Stimulated activated CD8-positive, alpha-beta memory T cell treated with anti-CD3 and anti-CD28 coated beads, Interleukin-7, amount 100 ng/mL, for 1 hour (primary cell): ENCODE data around the gene TMEM52.
A peak's percentile ranks its signal among the peaks of the same experiment; 100 is the strongest.

Experiments
- DNase-seq, 2 donors: peaks; one replicate each; pipeline ENCODE4 v3.0.0-alpha.2; 2020; ENCODE audit warnings: low read depth in 2 of 2

TMEM52 gene

GRCh38 chr1:1914971-1915692, 3.9 kb downstream of the TMEM52 start, which contains the start of gene CALML6:
Gene CALML6, plus strand, starts transcription at chr1:1915260. Its CDS starts 21 bp downstream, at chr1:1915281.
- DNase-seq = no peak

GRCh38 chr1:1914101-1914970, 4.7 kb downstream of the TMEM52 start:
- no peak for DNase-seq

DNA sequence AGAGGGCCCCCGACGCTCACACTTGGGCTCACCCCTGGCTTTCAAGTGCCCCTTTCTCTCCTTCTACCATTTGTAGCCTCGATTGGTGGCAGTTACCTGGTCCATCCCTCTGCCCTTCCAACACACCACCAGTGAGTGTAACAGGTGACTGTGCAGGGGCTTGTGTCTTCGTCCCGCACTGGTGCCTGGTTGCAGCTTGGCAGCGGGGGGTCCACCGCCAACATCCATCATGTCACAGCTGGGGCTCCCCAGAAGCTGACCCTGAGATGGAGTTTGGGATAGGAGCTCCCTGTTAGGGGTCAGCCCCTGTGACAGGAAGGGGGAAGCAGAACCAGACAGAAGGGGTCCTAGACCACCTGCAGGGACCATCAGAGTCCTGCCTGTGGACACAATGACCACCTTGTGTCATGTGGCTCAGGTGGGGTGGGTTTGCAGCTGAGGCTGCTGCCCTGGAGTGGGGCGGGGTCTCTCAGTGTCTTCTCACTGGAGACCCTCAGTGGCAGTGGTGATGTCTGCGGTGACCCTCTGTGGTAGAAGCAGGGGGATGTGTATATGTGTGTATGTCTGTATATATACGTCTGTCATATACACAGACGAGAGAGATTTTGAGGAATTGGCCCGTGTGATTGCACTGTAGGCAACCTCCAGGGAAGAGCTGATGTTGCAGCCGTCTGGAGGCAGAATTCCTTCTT, 7.6 kb downstream of the TMEM52 start:
- no peak for DNase-seq

DNA sequence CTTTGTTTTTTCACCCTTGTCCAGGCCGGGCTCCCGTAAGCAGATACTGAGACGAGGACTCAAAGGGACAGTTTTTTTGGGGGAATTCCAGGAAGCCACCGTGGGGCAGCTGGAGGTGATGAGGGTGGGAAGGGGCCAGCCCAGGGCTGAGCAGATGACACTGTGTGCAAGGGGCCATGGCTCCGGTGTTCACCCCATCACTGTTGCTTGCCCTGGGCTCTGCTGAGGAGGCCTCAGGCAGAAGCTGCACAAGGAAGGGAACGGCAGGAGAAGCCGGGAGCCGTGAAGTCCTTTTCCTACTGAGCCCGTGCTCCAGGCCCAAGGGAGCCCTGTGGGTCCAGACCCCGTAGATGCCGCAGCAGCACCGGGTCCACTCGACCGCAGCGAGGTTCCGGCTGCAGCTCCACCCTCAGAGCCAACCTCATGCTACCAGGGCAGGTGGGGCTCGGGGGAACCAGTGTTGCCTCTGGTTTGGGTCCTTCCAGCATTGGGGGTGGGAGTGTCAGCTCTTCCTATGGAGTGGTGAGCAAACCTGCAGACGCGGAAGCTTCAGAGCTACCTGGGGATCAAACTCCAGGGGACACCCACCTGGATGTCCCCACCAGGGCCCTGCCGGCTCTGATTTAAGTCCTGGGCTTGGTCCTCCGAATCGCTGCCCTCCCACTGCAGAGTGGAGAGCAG, 8.3 kb downstream of the TMEM52 start:
- DNase-seq = no peak

GRCh38 chr1:1910033-1910465, 9.0 kb downstream of the TMEM52 start:
- no peak for DNase-seq

GRCh38 chr1:1908506-1908791, 10.6 kb downstream of the TMEM52 start:
- DNase-seq = no peak

- DNase-seq = no peak
Measured at GRCh38 chr1:1907098-1907736, 11.9 kb downstream of the TMEM52 start.

DNA sequence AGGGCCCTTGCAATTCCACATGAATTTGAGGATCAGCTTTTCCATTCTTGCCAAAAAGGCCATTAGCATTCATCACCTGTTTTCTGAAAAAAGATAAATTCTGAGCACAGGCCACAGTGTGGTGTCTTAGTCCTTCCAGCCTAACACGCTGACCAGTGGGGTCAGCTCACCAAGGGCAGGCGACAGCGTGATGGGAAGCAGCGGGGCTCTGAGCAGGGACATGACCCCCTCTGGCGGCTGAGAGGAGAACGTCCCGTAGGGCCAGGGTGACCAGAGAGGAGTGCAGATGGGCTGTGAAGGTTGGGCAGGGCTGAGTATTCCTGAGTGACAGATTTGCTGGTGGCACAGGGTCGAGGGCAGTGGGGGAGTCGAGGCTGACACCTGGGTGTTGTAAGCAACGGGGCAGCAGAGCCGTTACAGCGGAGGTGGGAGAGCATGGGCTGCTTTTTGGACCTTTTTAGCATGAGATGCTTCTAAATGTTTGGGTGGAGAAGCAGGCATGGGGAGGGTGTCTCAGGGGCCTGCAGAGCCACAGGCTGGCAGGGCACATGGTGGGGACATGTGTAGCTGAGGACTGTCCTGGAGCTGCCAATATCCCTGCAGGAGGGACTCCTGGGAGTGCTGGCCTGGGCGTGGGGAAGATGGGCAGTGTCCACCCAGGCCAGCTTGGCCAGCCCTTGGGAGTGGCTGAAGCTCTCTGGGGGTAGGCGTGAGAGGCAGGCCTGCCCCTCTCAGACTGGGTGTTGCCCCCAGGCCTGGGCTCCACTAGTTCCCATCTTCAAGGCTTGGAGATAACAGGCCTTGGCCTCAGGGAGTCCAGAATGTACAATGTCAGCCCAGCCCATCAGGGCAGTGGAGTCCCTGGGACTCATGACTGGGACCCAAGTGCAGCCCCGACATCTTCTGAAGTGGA, 12.6 kb downstream of the TMEM52 start:
- peak in 1 of 2 donors; percentile 36 for DNase-seq

DNA sequence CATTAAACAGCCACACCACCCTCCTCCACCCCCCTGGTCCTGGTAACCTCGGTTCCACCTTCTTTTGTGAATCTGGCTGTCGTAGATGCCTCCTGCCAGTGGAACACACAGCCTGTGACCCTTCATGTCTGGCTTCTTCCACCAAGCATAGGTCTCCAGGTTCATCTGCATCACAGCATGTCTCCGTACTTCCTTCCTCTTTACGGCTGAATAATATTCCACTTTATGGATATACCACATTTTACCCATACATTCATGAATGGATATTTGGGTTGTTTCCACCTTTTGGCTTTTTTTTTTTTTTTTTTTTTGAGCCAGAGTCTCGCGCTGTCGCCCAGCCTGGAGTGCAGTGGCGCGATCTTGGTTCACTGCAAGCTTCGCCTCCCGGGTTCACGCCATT, 15.9 kb downstream of the TMEM52 start:
- DNase-seq = no peak

DNA sequence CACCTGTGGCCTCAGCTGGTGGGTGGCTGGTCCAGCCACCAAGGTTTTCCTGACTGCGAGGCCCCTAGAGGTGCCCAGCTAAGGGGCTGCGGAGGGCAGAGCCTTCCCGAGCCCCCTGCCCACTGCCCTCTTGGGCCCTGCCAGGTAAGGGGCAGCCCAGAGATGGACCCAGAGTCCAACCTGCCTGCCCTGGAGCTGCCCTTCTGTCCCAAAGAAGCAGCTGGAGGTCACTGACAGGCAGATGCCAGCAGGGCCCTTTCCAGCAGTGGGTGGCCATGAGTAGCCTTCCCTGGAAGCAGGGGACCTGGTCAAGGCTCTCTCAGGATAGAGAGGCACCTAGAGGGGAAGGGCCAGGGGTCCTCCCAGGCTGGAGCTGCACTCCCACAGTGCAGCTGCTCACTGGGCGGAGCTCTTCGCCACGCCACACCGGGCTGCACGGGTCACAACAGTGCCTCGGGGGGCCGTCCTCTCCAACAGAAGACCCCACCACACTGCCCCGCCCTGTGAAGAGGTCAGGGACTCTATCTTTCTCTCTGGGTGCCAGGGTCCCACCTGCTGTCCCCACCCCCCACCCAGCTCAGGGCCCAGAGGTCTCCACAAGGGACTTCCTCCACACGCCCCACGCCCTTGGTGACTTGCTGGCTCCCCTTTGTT, 17.3 kb downstream of the TMEM52 start:
- DNase-seq = no peak

- DNase-seq = no peak
Measured at GRCh38 chr1:1900883-1901640, 18.0 kb downstream of the TMEM52 start.

DNA sequence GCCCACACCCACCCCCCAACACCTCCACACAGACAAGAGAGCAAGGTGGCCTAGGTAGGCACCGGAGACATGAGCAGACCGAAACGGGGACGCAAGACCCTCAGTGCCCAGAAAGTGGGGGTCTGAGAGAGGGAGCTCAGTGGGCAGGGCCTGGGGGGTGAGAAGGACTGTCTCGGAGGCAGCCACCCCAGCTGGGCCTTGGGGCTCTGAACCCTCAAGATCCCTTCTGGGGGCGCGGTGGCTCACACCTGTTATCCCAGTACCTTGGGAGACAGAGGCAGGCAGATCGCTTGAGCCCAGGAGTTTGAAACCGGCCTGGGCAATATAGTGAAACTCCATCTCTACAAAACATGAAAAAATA, 19.1 kb downstream of the TMEM52 start:
- DNase-seq = no peak

DNA sequence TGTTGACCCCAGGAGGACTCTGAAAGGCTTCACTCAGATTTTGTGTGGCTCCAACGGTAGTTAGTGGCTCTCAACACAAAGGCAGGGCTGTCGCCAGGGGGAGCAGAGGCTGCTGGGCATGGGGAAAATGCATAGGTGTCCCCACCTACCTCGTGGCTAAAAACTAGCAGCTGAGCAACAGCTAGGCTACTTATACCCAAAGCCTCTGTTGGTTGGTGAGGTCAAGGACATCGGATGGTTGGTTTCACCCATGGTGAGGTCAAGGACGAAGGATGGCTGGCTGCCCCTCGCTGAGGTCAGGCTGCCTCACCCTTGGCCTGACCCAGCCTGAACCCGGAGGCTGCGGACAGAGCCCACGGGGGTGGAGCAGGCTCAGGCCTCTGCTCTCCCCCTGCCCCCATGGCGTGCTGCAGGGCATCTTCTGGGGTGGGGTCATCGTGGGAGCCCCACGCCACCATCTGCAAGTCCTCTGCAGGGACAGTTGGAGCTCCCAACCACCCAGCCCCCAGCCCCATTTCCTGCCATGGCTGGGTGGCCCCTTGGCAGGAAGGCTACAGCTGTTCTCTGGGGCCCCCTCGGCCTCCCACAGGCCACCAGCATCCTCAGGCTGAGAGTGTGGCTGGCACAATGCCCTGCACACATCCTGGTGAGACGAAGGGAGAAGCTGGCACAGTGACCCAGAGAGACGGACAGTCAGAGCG, 19.7 kb downstream of the TMEM52 start:
- DNase-seq = no peak

DNA sequence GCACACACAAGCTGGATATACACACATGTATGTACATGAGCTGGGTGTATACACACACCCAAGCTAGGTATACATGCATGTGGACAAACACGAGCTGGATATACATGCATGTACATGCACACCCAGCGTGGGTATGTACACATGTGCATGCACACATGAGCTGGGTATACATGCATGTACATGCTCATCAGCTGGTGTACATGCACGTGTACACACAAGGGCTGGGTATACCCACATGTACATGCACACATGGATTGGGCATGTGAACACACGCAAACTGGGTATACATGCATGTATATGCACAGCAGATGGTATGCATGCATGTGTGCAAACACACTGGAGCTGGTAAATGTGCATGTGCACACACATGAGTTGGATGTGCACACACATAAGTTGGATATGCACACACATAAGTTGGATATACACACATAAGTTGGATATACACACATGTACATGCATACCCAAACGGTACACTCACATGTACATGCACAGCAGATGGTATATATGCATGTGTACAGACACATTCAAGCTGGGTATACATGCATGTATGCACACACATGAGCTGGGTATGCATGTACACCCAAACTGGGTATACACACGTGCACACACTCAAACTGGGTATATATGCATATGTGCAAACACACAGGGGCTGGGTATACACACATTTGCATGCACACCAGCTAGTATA, 20.7 kb downstream of the TMEM52 start:
- DNase-seq = no peak

DNA sequence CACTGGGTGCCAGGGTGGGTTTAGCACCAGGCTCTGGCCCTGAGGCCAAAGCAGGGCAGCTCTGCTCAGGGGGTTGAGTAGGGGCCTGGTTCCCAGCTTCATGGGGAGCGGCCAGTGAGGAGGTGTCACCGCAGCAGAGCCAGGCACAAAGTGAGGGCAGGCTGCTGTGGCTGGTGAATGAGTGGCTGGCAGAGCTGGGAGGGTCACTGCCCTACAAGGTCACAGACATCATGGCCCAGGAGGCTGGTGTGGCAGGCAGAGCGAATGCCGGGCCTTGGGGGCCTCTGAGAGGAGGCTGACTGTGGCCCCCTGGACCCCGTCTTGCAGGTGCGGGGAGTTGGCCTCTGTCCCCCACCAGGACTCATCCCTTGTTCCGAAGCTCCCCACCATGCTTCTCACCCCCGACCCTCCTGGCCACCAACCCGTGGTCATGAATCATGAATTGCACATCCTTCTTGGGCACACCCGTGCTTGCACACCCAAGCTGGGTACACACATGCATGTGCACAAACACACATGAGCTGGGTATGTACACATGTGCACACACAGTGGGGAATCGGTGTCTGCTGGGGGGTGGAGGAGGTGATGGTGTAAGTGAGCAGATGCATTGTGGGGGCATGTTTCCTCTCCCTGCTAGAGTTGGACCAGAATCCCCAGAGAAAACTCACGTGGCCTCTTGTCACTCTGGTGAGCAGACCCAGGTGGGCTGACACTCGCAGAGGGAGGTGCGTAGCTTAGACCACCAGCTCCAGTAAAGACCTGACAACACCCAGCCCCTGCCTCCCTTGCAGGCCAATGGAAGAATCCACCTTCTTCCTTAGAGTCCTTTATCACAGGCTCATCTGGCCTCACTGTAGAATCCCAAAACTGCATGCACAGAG, 23.4 kb downstream of the TMEM52 start:
- no peak for DNase-seq

DNA sequence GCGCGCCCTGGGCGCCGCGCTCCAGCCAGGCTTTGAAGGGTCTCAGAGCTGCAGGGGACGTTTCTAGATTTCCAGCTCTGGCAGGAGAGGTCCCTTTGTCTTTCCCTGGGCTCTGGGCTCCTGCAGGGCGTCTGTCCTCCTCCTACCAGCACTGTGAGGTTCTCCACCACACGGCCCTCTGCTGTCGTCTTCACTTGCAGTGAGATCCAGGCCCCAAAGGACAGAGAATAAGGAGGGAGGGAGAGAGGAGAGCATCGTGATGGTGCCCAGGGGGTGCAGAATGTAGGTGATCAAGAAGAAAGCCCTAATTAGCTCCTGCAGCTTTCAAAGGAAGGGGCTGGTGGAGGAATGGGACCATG, 24.0 kb downstream of the TMEM52 start:
- DNase-seq = no peak
